Fibroblast of pulmonary artery (primary cell): ENCODE results near the gene CYB5RL.

Experiments
- DNase-seq: peaks from one replicate; pipeline ENCODE4 v3.0.0-alpha.2; 2010; ENCODE audit warnings: low read depth
- H3K4me3 ChIP-seq: replicated peaks from 2 replicates; pipeline ENCODE4 v1.5.1; 2011; ENCODE audit warnings: low read depth, mild to moderate bottlenecking, control low read depth, low read length, moderate library complexity
- CTCF ChIP-seq: IDR thresholded peaks from 2 replicates; pipeline ENCODE4 v1.5.1; 2011; ENCODE audit warnings: mild to moderate bottlenecking, control low read depth, low read length, inconsistent platforms; ENCODE audit errors: missing control alignments

CYB5RL gene

GRCh38 chr1:54188291-54188690, 11.5 kb downstream of the CYB5RL start:
- no peak for DNase-seq
- TF ChIP-seq CTCF = no peak
- H3K4me3 ChIP-seq = no peak overlapping the region

- no peak for DNase-seq
- H3K4me3 ChIP-seq = no peak overlapping the region
- TF ChIP-seq CTCF = no peak
Observed at GRCh38 chr1:54186056-54186455, 13.8 kb downstream of the CYB5RL start.

- no peak for TF ChIP-seq CTCF
Observed at GRCh38 chr1:54180701-54181360, 19.0 kb downstream of the CYB5RL start.

GRCh38 chr1:54178296-54179070, 21.3 kb downstream of the CYB5RL start:
- H3K4me3 ChIP-seq = no peak overlapping the region
- DNase-seq = no peak
- TF ChIP-seq CTCF = no peak

More at GRCh38 chr1:54180701-54181360, 19.0 kb downstream of the CYB5RL start:
- no peak for DNase-seq
- no peak overlapping the region for H3K4me3 ChIP-seq

- TF ChIP-seq CTCF = no peak
- DNase-seq = no peak
- H3K4me3 ChIP-seq = no peak overlapping the region
Observed at GRCh38 chr1:54177726-54178125, 22.1 kb downstream of the CYB5RL start.

- no peak for DNase-seq
- no peak for TF ChIP-seq CTCF
- H3K4me3 ChIP-seq = no peak overlapping the region
Observed at GRCh38 chr1:54176621-54177327, 23.1 kb downstream of the CYB5RL start.
